HepG2 (cell line): ENCODE data around the gene PYY. TPM values are rescaled to one million over a fixed set of nuclear protein-coding genes. Genes with fewer than 3 reads are reported as not detected.

ENCODE experiments used
- BCL6 ChIP-seq: IDR thresholded peaks from 2 replicates; pipeline ENCODE4 v1.6.1; 2016; ENCODE audit warnings: missing genetic modification reagents, missing compliant biosample characterization
- MED1 ChIP-seq: sonication (generic); formaldehyde crosslinking; IDR thresholded peaks from 2 replicates; pipeline ENCODE4 v1.4.0; 2020; ENCODE audit warnings: missing genetic modification reagents
- PHB2 ChIP-seq: fragments of 450-650 bp; IDR thresholded peaks from 2 replicates; pipeline ENCODE4 v1.6.1; 2018; ENCODE audit not compliant: partially characterized antibody
- PHF5A ChIP-seq: IDR thresholded peaks from one replicate; pipeline ENCODE4 v1.6.1; 2018; ENCODE audit warnings: low read depth, missing genetic modification reagents; ENCODE audit not compliant: unreplicated experiment
- RFX3 ChIP-seq: IDR thresholded peaks from 2 replicates; pipeline ENCODE4 v1.6.1; 2016; ENCODE audit warnings: missing biosample characterization, missing genetic modification reagents
- SOX6 ChIP-seq, 2 experiments: fragments of 450-650 bp in 1 of 2; sonication (generic) in 1 of 2; formaldehyde crosslinking in 1 of 2; IDR thresholded peaks; 2 replicates each; pipeline versions ENCODE4 v1.4.0 to v1.6.1; 2017 to 2020; ENCODE audit warnings: antibody characterized with exemption in 1 of 2, mild to moderate bottlenecking in 1 of 2, missing genetic modification reagents in 1 of 2
- ZNF24 ChIP-seq: fragments of 450-650 bp; IDR thresholded peaks from 2 replicates; pipeline ENCODE4 v1.6.1; 2017; ENCODE audit warnings: antibody characterized with exemption, mild to moderate bottlenecking
- ZNF558 ChIP-seq: sonication (generic); formaldehyde crosslinking; IDR thresholded peaks from 2 replicates; pipeline ENCODE4 v1.9.0; 2022; ENCODE audit warnings: mild to moderate bottlenecking, missing genetic modification reagents, borderline replicate concordance
- ZNF589 ChIP-seq: sonication (generic); formaldehyde crosslinking; conservative IDR thresholded peaks from 2 replicates; pipeline ENCODE4 v1.8.0; 2022; ENCODE audit warnings: mild to moderate bottlenecking, moderate library complexity, missing genetic modification reagents
- ZNF75D ChIP-seq: sonication (generic); formaldehyde crosslinking; IDR thresholded peaks from 2 replicates; pipeline ENCODE4 v1.8.1; 2023; ENCODE audit warnings: missing genetic modification reagents, mild to moderate bottlenecking, borderline replicate concordance
- polyA plus RNA-seq, 8 experiments: library from polyadenylated mRNA; depleted of rRNA in 3 of 8; stranded (reverse) in 7 of 8; unstranded in 1 of 8; fragments of >200 nt; fragmentation: Illumina TruSeq in 4 of 8; extraction: Trizol in 4 of 8; gene quantifications; 2 replicates each; pipeline versions ENCODE4 v1.2.1 to v1.2.3, GENCODE V29; 2011 to 2016; ENCODE audit warnings: low read depth in 4 of 8, missing spikeins in 1 of 8, mixed read lengths in 1 of 8; ENCODE audit not compliant: insufficient read depth in 1 of 8
- total RNA-seq, 5 experiments: library from RNA; depleted of rRNA; stranded (reverse); fragments of >200 nt; fragmentation: Illumina TruSeq; extraction: Trizol; gene quantifications; 2 replicates each; pipeline ENCODE4 v1.2.3, GENCODE V29; 2016; ENCODE audit warnings: low read depth in 1 of 5
- TF ChIP-seq, protein P1 (sequence below): sonication (generic); formaldehyde crosslinking; IDR thresholded peaks from 2 replicates; pipeline ENCODE4 v1.4.0; 2020; ENCODE audit warnings: missing genetic modification reagents
- TF ChIP-seq, protein P2 (sequence below): IDR thresholded peaks from 2 replicates; pipeline ENCODE4 v1.6.1; 2016; ENCODE audit warnings: missing biosample characterization, missing genetic modification reagents, low read depth
- TF ChIP-seq, protein P3 (sequence below): sonication (generic); formaldehyde crosslinking; IDR thresholded peaks from 2 replicates; pipeline ENCODE4 v1.4.0; 2020; ENCODE audit warnings: missing genetic modification reagents, low read depth, mild to moderate bottlenecking, borderline replicate concordance
- TF ChIP-seq, protein P4 (sequence below): sonication (generic); formaldehyde crosslinking; IDR thresholded peaks from 2 replicates; pipeline ENCODE4 v1.4.0; 2020; ENCODE audit warnings: mild to moderate bottlenecking, missing genetic modification reagents

PYY gene
- total and polyA plus RNA-seq, 2 of the 13 experiments (the other 11 are each of a cell fraction or from before 2014, with no cell fraction given): 0.25 TPM; not detected in 1

DNA sequence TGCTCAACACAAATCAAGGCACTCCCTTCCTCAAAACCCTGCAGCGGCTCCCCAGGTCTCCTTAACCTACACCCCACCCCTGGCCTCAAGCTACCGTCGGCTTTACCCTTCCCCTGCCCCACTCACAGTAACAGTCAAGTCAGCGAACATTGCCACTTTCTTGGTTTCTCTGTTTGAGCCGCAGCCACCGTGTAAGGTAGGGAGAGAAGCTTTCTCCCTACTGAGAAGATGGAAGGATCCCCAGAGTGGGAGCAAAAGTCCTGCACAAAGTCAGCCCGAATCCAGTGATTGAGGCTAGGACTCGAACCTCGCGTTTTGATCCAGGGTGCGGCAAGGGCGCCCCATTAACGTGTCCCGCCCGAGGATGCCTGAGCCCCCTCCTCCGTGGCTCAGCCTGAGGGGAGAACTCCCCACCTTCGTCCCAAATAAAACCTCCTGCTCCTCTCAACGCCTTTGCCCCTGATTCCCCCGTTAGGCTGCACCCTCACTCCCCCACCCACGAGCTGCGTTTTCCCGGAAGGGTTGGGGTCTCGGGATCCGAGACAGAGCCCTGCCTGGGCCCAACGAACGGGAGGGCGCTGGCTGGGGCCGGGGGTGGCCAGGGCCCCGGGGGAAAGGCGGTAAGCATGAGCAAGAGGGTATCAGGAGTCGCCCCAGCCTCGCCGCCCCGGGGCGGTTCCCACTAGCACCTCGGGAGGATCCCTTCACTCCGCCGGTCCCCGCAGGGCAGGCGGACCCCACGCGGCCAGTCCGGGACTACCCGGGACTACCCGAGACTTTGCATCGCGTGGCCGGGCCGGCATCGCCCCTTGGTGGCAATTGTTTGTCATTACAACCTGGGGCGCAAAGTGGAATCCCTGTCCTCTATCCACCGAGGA lies 40.8 kb upstream of the PYY start (continued):
- TF ChIP-seq, protein P1, sequence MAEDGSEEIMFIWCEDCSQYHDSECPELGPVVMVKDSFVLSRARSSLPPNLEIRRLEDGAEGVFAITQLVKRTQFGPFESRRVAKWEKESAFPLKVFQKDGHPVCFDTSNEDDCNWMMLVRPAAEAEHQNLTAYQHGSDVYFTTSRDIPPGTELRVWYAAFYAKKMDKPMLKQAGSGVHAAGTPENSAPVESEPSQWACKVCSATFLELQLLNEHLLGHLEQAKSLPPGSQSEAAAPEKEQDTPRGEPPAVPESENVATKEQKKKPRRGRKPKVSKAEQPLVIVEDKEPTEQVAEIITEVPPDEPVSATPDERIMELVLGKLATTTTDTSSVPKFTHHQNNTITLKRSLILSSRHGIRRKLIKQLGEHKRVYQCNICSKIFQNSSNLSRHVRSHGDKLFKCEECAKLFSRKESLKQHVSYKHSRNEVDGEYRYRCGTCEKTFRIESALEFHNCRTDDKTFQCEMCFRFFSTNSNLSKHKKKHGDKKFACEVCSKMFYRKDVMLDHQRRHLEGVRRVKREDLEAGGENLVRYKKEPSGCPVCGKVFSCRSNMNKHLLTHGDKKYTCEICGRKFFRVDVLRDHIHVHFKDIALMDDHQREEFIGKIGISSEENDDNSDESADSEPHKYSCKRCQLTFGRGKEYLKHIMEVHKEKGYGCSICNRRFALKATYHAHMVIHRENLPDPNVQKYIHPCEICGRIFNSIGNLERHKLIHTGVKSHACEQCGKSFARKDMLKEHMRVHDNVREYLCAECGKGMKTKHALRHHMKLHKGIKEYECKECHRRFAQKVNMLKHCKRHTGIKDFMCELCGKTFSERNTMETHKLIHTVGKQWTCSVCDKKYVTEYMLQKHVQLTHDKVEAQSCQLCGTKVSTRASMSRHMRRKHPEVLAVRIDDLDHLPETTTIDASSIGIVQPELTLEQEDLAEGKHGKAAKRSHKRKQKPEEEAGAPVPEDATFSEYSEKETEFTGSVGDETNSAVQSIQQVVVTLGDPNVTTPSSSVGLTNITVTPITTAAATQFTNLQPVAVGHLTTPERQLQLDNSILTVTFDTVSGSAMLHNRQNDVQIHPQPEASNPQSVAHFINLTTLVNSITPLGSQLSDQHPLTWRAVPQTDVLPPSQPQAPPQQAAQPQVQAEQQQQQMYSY (CRISPR knock-in tag): no peak
- no peak for TF ChIP-seq PHF5A (CRISPR knock-in tag)
- TF ChIP-seq BCL6 (CRISPR knock-in tag): no peak
- no peak for TF ChIP-seq RFX3 (CRISPR knock-in tag)
- no peak for TF ChIP-seq PHB2
- no peak for TF ChIP-seq SOX6 (IDR thresholded peaks at IDR 0.05)
- peak; percentile 26; the same call in 1 of the 2 replicates for TF ChIP-seq SOX6 (CRISPR knock-in tag; IDR thresholded peaks at IDR 0.05)
- TF ChIP-seq, protein P2, sequence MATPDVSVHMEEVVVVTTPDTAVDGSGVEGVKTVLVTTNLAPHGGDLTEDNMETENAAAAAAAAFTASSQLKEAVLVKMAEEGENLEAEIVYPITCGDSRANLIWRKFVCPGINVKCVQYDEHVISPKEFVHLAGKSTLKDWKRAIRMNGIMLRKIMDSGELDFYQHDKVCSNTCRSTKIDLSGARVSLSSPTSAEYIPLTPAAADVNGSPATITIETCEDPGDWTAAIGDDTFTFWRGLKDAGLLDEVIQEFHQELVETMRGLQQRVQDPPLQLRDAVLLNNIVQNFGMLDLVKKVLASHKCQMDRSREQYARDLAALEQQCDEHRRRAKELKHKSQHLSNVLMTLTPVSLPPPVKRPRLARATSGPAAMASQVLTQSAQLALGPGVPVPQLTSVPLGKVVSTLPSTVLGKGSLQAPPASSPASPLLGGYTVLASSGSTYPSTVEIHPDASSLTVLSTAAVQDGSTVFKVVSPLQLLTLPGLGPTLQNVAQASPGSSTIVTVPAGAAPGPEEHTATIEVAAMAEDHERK (CRISPR knock-in tag): no peak
- TF ChIP-seq ZNF589 (CRISPR knock-in tag): no peak
- no peak for TF ChIP-seq ZNF75D (CRISPR knock-in tag)
- TF ChIP-seq MED1 (CRISPR knock-in tag): peak; percentile 42; the same call in 1 of the 2 replicates
- TF ChIP-seq, protein P3, sequence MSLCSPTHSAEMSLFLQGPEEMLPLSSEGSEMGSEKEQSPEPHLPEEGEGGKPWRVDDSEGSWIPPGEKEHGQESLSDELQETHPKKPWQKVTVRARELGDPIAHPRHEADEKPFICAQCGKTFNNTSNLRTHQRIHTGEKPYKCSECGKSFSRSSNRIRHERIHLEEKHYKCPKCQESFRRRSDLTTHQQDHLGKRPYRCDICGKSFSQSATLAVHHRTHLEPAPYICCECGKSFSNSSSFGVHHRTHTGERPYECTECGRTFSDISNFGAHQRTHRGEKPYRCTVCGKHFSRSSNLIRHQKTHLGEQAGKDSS (CRISPR knock-in tag): no peak; the same call in 1 of the 2 replicates
- TF ChIP-seq, protein P4, sequence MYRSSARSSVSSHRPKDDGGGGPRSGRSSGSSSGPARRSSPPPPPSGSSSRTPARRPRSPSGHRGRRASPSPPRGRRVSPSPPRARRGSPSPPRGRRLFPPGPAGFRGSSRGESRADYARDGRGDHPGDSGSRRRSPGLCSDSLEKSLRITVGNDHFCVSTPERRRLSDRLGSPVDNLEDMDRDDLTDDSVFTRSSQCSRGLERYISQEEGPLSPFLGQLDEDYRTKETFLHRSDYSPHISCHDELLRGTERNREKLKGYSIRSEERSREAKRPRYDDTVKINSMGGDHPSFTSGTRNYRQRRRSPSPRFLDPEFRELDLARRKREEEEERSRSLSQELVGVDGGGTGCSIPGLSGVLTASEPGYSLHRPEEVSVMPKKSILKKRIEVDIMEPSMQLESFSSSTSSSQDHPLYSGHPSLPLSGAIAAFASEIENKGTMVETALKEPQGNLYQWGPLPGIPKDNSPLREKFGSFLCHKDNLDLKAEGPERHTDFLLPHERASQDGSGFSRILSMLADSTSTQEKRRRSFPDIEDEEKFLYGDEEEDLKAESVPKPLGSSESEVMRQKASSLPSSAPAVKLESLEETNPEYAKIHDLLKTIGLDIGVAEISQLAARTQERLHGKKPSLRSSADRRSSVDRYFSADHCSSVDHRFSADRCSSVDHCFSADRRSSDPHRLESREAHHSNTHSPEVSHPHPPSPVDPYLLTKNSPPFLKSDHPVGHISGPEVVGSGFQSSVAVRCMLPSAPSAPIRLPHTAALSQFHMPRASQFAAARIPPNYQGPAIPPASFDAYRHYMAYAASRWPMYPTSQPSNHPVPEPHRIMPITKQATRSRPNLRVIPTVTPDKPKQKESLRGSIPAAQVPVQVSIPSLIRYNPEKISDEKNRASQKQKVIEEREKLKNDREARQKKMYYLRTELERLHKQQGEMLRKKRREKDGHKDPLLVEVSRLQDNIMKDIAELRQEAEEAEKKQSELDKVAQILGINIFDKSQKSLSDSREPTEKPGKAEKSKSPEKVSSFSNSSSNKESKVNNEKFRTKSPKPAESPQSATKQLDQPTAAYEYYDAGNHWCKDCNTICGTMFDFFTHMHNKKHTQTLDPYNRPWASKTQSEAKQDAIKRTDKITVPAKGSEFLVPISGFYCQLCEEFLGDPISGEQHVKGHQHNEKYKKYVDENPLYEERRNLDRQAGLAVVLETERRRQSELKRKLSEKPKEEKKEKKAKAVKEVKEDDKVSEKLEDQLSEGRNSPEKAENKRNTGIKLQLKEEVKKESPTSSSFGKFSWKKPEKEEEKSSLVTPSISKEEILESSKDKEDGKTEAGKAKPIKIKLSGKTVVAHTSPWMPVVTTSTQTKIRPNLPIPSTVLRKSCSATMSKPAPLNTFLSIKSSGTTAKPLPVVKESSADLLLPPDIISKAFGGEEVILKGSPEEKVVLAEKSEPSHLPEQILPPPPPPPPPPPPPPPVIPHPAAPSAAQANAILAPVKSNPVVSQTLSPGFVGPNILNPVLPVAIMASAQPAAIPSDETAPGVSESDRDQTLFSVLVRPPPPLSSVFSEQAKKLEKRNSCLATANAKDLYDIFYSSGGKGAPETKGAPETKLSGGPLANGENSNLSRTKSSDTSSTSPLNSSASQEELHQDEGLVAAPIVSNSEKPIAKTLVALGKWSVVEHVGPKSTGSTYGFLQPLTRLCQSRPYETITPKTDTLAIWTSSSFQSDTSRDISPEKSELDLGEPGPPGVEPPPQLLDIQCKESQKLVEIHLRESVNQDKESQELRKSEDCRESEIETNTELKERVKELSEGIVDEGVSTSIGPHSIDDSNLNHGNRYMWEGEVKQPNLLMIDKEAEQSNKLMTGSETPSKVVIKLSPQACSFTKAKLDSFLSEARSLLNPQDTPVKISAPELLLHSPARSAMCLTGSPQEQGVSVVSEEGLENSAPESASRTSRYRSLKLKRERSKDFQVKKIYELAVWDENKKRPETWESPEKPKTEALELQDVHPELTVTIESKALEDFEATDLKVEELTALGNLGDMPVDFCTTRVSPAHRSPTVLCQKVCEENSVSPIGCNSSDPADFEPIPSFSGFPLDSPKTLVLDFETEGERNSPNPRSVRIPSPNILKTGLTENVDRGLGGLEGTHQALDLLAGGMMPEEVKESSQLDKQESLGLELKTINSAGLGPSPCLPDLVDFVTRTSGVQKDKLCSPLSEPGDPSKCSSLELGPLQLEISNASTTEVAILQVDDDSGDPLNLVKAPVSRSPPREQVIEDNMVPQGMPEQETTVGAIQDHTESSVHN (CRISPR knock-in tag): no peak
- TF ChIP-seq ZNF558 (CRISPR knock-in tag): no peak
- no peak for TF ChIP-seq ZNF24
